H1 (cell line): ENCODE measurements around the gene ARHGAP25. TPM values are rescaled to one million over a fixed set of nuclear protein-coding genes. Genes with fewer than 3 reads are reported as not detected.

Experiments used
- RXRA ChIP-seq: IDR thresholded peaks from 2 replicates; pipeline ENCODE4 v1.6.1; 2011; ENCODE audit warnings: low read depth, mild to moderate bottlenecking, low read length, moderate library complexity; ENCODE audit not compliant: insufficient read depth
- TAF7 ChIP-seq: optimal IDR thresholded peaks from 2 replicates; pipeline ENCODE3; 2011; ENCODE audit warnings: low read depth, mild to moderate bottlenecking, inconsistent platforms, low read length, moderate library complexity, borderline replicate concordance
- polyA plus RNA-seq, 7 experiments: library from polyadenylated mRNA; depleted of rRNA in 3 of 7; stranded (reverse) in 5 of 7; unstranded in 2 of 7; fragments of >200 nt in 5 of 7; fragments of 200-250 nt in 2 of 7; gene quantifications; 1 replicate in 5 of 7; 2 replicates in 1 of 7; 4 replicates in 1 of 7; pipeline versions ENCODE4 v1.2.1 to v1.2.3, GENCODE V29; 2011 to 2013; ENCODE audit warnings: missing spikeins in 2 of 7, mixed read lengths in 2 of 7
- total RNA-seq: library from RNA; stranded (reverse); fragmentation: NEBNext Ultra II Directional; extraction: Animal tissue kit (Norgen Biotek cat#: 25700); gene quantifications from 2 replicates; pipeline ENCODE4 v1.2.1, GENCODE V29; 2021

Gene ARHGAP25
- total and polyA plus RNA-seq, 2 of the 8 experiments (the other 6 are each of a cell fraction or from before 2014, with no cell fraction given) = 1.00 to 1.2 TPM

DNA sequence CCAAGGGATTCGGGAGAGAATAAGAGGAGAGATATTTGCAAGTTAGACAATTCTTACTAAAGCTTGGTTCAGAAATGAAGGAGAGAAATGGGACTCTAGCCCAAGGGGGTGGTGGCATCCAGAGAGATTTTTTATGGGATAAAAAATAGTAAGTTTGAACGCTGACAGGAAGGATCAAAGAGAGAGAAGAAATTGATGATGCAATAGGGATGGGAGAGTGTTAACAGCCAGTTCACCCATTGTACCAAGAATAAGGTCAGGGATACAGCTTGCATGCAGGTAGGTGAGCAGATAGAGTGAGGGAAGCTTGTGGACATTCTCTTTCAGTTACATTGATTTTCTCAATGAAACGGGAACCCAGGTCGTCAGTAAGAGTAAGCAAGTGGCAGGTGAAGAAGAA, 1.2 kb upstream of the ARHGAP25 start (continued):
- TF ChIP-seq RXRA = no peak
- no peak for TF ChIP-seq TAF7
